HepG2 (cell line): ENCODE measurements around the gene GRM2. TPM values are rescaled to one million over a fixed set of nuclear protein-coding genes. Genes with fewer than 3 reads are reported as not detected.

Experiments used
- ETV6 ChIP-seq: sonication (generic); formaldehyde crosslinking; conservative IDR thresholded peaks from 2 replicates; pipeline ENCODE4 v1.4.0; 2020; ENCODE audit warnings: missing genetic modification reagents
- GZF1 ChIP-seq: sonication (generic); formaldehyde crosslinking; IDR thresholded peaks from 2 replicates; pipeline ENCODE4 v1.5.1; 2020; ENCODE audit warnings: mild to moderate bottlenecking, missing genetic modification reagents
- HMG20B ChIP-seq: conservative IDR thresholded peaks from 2 replicates; pipeline ENCODE4 v1.6.1; 2016; ENCODE audit warnings: missing genetic modification reagents, missing compliant biosample characterization
- HNRNPLL ChIP-seq: fragments of 200-400 bp; formaldehyde crosslinking; IDR thresholded peaks from 2 replicates; pipeline ENCODE4 v1.6.1; 2017; ENCODE audit warnings: mild to moderate bottlenecking, low read depth, low read length; ENCODE audit not compliant: poor library complexity, severe bottlenecking
- MED1 ChIP-seq: sonication (generic); formaldehyde crosslinking; IDR thresholded peaks from 2 replicates; pipeline ENCODE4 v1.4.0; 2020; ENCODE audit warnings: missing genetic modification reagents
- MTA1 ChIP-seq: sonication (generic); formaldehyde crosslinking; IDR thresholded peaks from 2 replicates; pipeline ENCODE4 v1.4.0; 2020; ENCODE audit warnings: missing genetic modification reagents, mild to moderate bottlenecking, borderline replicate concordance
- POLR2AphosphoS2 ChIP-seq: IDR thresholded peaks from 2 replicates; pipeline ENCODE4 v1.6.1; 2011; ENCODE audit warnings: low read depth, low read length, improper control_type of control experiment
- RFXAP ChIP-seq: sonication (generic); formaldehyde crosslinking; IDR thresholded peaks from 2 replicates; pipeline ENCODE4 v1.4.0; 2020; ENCODE audit warnings: missing genetic modification reagents, borderline replicate concordance
- RORA ChIP-seq: sonication (generic); formaldehyde crosslinking; IDR thresholded peaks from 2 replicates; pipeline ENCODE4 v1.5.0; 2020; ENCODE audit warnings: mild to moderate bottlenecking, missing genetic modification reagents, moderate library complexity
- SMARCE1 ChIP-seq: fragments of 450-650 bp; IDR thresholded peaks from 2 replicates; pipeline ENCODE4 v1.6.1; 2017; ENCODE audit warnings: borderline replicate concordance
- ZKSCAN1 ChIP-seq: fragments of 150-350 bp; IDR thresholded peaks from 2 replicates; pipeline ENCODE4 v1.6.1; 2014; ENCODE audit warnings: low read length
- ZNF253 ChIP-seq: sonication (generic); formaldehyde crosslinking; IDR thresholded peaks from 2 replicates; pipeline ENCODE4 v1.8.0; 2022; ENCODE audit warnings: mild to moderate bottlenecking, missing genetic modification reagents, borderline replicate concordance
- ZNF30 ChIP-seq: sonication (generic); formaldehyde crosslinking; IDR thresholded peaks from 2 replicates; pipeline ENCODE4 v1.5.0; 2020; ENCODE audit warnings: mild to moderate bottlenecking, missing genetic modification reagents
- ZNF333 ChIP-seq: sonication (generic); formaldehyde crosslinking; IDR thresholded peaks from 2 replicates; pipeline ENCODE4 v1.4.0; 2020; ENCODE audit warnings: mild to moderate bottlenecking, missing genetic modification reagents, borderline replicate concordance
- ZNF446 ChIP-seq: sonication (generic); formaldehyde crosslinking; IDR thresholded peaks from 2 replicates; pipeline ENCODE4 v1.5.0; 2020; ENCODE audit warnings: mild to moderate bottlenecking, missing genetic modification reagents
- ZNF468 ChIP-seq: sonication (generic); formaldehyde crosslinking; IDR thresholded peaks from 2 replicates; pipeline ENCODE4 v1.8.0; 2022; ENCODE audit warnings: mild to moderate bottlenecking, moderate library complexity, missing genetic modification reagents
- ZNF670 ChIP-seq: sonication (generic); formaldehyde crosslinking; IDR thresholded peaks from 2 replicates; pipeline ENCODE4 v1.8.0; 2022; ENCODE audit warnings: mild to moderate bottlenecking, missing genetic modification reagents, borderline replicate concordance
- ZNF720 ChIP-seq: sonication (generic); formaldehyde crosslinking; IDR thresholded peaks from 2 replicates; pipeline ENCODE4 v1.4.0; 2020; ENCODE audit warnings: missing genetic modification reagents
- polyA plus RNA-seq, 8 experiments: library from polyadenylated mRNA; depleted of rRNA in 3 of 8; stranded (reverse) in 7 of 8; unstranded in 1 of 8; fragments of >200 nt; fragmentation: Illumina TruSeq in 4 of 8; extraction: Trizol in 4 of 8; gene quantifications; 2 replicates each; pipeline versions ENCODE4 v1.2.1 to v1.2.3, GENCODE V29; 2011 to 2016; ENCODE audit warnings: low read depth in 4 of 8, missing spikeins in 1 of 8, mixed read lengths in 1 of 8; ENCODE audit not compliant: insufficient read depth in 1 of 8
- total RNA-seq, 5 experiments: library from RNA; depleted of rRNA; stranded (reverse); fragments of >200 nt; fragmentation: Illumina TruSeq; extraction: Trizol; gene quantifications; 2 replicates each; pipeline ENCODE4 v1.2.3, GENCODE V29; 2016; ENCODE audit warnings: low read depth in 1 of 5
- TF ChIP-seq, protein P1 (sequence below): sonication (generic); formaldehyde crosslinking; conservative IDR thresholded peaks from 2 replicates; pipeline ENCODE4 v1.8.0; 2022; ENCODE audit warnings: mild to moderate bottlenecking, moderate library complexity, missing genetic modification reagents
- TF ChIP-seq, protein P2 (sequence below): sonication (generic); formaldehyde crosslinking; IDR thresholded peaks from 2 replicates; pipeline ENCODE4 v1.4.0; 2020; ENCODE audit warnings: mild to moderate bottlenecking, missing genetic modification reagents, borderline replicate concordance
- TF ChIP-seq, protein P3 (sequence below): sonication (generic); formaldehyde crosslinking; IDR thresholded peaks from 2 replicates; pipeline ENCODE4 v1.4.0; 2020; ENCODE audit warnings: low read depth, mild to moderate bottlenecking, missing genetic modification reagents

The GRM2 gene
- total and polyA plus RNA-seq, 2 of the 13 experiments (the other 11 are each of a cell fraction or from before 2014, with no cell fraction given): 0.04 to 0.07 TPM

DNA sequence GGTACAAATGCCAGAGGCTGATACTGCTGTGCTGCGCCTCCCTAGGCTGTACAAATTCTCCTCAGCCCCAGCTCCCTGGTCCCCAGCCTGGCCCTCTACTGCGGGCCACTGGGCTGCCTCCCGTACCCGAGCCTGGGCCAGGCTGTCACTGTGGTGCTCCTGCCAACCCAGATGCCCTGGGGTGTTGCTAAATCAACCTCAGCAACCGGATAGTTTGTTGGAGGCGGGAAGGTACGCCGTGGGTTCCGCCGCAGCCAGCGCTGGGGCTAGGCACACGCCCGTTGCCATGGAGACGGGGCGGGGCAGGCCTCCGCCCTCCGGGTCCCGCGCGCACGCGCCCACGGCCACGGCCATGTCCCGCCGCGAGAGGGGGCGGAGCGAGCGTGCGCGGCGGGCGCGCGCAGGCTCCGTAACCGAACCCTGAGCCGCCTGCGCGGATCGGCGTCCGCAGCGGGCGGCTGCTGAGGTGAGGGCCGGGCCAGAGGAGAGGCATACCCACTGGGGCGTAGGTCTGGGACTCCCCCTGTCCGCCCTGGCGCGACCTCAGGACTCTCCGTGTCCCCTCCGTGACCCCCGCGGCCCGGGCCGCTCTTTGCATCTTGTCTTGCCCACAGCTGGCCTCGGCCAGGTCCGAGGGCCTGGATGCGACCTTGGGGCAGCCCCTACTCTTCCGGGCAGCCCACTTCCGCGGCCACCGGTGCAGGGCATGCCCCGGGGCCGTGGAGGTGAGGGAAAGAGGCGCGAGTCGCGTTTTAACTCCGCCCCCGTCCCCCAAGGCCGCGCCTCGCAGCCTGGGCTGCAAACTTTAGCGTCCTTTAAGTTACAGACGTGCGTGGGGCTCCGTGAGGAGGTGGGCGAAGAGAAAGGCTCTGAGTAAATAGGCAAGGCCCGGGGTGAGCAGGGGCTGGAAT, 35.8 kb upstream of the GRM2 start, which contains the start of gene TEX264 (continued):
- TF ChIP-seq, protein P1, sequence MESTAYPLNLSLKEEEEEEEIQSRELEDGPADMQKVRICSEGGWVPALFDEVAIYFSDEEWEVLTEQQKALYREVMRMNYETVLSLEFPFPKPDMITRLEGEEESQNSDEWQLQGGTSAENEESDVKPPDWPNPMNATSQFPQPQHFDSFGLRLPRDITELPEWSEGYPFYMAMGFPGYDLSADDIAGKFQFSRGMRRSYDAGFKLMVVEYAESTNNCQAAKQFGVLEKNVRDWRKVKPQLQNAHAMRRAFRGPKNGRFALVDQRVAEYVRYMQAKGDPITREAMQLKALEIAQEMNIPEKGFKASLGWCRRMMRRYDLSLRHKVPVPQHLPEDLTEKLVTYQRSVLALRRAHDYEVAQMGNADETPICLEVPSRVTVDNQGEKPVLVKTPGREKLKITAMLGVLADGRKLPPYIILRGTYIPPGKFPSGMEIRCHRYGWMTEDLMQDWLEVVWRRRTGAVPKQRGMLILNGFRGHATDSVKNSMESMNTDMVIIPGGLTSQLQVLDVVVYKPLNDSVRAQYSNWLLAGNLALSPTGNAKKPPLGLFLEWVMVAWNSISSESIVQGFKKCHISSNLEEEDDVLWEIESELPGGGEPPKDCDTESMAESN (CRISPR knock-in tag): 0 out of 2 replicates have a peak, but pooled peaks have one; percentile 19
- TF ChIP-seq ZNF30 (CRISPR knock-in tag) (no peak), ZNF670 (CRISPR knock-in tag) (no peak), ZNF446 (CRISPR knock-in tag) (no peak; the same call in 1 of the 2 replicates), RORA (CRISPR knock-in tag) (no peak), ZNF333 (CRISPR knock-in tag) (peak; percentile 77; the same call in 1 of the 2 replicates), ETV6 (CRISPR knock-in tag) (no peak), POLR2AphosphoS2 (no peak), ZNF468 (CRISPR knock-in tag) (0 out of 2 replicates have a peak, but pooled peaks have one; percentile 43), HNRNPLL (peak; percentile 95), ZNF253 (CRISPR knock-in tag) (0 out of 2 replicates have a peak, but pooled peaks have one; percentile 22), MED1 (CRISPR knock-in tag) (no peak; the same call in 1 of the 2 replicates), ZNF720 (no peak), ZKSCAN1 (no peak), SMARCE1 (no peak), HMG20B (no peak), RFXAP (CRISPR knock-in tag) (0 out of 2 replicates have a peak, but pooled peaks have one; percentile 12), MTA1 (CRISPR knock-in tag) (peak; percentile 77; the same call in 1 of the 2 replicates), GZF1 (CRISPR knock-in tag) (no peak)
- TF ChIP-seq, protein P2, sequence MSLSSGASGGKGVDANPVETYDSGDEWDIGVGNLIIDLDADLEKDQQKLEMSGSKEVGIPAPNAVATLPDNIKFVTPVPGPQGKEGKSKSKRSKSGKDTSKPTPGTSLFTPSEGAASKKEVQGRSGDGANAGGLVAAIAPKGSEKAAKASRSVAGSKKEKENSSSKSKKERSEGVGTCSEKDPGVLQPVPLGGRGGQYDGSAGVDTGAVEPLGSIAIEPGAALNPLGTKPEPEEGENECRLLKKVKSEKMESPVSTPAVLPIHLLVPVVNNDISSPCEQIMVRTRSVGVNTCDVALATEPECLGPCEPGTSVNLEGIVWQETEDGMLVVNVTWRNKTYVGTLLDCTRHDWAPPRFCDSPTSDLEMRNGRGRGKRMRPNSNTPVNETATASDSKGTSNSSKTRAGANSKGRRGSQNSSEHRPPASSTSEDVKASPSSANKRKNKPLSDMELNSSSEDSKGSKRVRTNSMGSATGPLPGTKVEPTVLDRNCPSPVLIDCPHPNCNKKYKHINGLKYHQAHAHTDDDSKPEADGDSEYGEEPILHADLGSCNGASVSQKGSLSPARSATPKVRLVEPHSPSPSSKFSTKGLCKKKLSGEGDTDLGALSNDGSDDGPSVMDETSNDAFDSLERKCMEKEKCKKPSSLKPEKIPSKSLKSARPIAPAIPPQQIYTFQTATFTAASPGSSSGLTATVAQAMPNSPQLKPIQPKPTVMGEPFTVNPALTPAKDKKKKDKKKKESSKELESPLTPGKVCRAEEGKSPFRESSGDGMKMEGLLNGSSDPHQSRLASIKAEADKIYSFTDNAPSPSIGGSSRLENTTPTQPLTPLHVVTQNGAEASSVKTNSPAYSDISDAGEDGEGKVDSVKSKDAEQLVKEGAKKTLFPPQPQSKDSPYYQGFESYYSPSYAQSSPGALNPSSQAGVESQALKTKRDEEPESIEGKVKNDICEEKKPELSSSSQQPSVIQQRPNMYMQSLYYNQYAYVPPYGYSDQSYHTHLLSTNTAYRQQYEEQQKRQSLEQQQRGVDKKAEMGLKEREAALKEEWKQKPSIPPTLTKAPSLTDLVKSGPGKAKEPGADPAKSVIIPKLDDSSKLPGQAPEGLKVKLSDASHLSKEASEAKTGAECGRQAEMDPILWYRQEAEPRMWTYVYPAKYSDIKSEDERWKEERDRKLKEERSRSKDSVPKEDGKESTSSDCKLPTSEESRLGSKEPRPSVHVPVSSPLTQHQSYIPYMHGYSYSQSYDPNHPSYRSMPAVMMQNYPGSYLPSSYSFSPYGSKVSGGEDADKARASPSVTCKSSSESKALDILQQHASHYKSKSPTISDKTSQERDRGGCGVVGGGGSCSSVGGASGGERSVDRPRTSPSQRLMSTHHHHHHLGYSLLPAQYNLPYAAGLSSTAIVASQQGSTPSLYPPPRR: peak; percentile 60; the same call in 1 of the 2 replicates
- TF ChIP-seq, protein P3, sequence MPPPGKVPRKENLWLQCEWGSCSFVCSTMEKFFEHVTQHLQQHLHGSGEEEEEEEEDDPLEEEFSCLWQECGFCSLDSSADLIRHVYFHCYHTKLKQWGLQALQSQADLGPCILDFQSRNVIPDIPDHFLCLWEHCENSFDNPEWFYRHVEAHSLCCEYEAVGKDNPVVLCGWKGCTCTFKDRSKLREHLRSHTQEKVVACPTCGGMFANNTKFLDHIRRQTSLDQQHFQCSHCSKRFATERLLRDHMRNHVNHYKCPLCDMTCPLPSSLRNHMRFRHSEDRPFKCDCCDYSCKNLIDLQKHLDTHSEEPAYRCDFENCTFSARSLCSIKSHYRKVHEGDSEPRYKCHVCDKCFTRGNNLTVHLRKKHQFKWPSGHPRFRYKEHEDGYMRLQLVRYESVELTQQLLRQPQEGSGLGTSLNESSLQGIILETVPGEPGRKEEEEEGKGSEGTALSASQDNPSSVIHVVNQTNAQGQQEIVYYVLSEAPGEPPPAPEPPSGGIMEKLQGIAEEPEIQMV (CRISPR knock-in tag): peak; percentile 42
